Measurements from ENCODE around the gene HHAT.

GRCh38 chr1:210372931-210373627 is 44.4 kb downstream of the HHAT start:
- TF ChIP-seq, protein P1, sequence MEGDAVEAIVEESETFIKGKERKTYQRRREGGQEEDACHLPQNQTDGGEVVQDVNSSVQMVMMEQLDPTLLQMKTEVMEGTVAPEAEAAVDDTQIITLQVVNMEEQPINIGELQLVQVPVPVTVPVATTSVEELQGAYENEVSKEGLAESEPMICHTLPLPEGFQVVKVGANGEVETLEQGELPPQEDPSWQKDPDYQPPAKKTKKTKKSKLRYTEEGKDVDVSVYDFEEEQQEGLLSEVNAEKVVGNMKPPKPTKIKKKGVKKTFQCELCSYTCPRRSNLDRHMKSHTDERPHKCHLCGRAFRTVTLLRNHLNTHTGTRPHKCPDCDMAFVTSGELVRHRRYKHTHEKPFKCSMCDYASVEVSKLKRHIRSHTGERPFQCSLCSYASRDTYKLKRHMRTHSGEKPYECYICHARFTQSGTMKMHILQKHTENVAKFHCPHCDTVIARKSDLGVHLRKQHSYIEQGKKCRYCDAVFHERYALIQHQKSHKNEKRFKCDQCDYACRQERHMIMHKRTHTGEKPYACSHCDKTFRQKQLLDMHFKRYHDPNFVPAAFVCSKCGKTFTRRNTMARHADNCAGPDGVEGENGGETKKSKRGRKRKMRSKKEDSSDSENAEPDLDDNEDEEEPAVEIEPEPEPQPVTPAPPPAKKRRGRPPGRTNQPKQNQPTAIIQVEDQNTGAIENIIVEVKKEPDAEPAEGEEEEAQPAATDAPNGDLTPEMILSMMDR (IDR thresholded peaks at IDR 0.05) = no peak
- no peak for TF ChIP-seq POLR2AphosphoS5 (IDR thresholded peaks at IDR 0.05; ENCODE audit: insufficient read depth in 1 of 2, low read depth in 1 of 2)

All from vagina (tissue), 2 donors.